T-cell (primary cell): ENCODE measurements around the gene JAZF1. TPM values are rescaled to one million over a fixed set of nuclear protein-coding genes. Genes with fewer than 3 reads are reported as not detected.

Experiments
- ATAC-seq, 4 experiments: fragments of 200-7000 bp in 3 of 4; fragments of 150-1000 bp in 1 of 4; cut with Tn5 transposase; replicated peaks in 1 of 4; 1 replicate in 3 of 4; 2 replicates in 1 of 4; pipeline ENCODE4 v1.10.0; 2021; ENCODE audit warnings: moderate library complexity in 3 of 4, mild to moderate bottlenecking in 2 of 4, moderate number of reproducible peaks in 1 of 4
- CTCF ChIA-PET, 2 donors: fragments of 300-600 bp; sonication (Branson Sonifier 250); formaldehyde crosslinking; loops; one replicate each; lab custom pipeline; 2022; ENCODE audit warnings: antibody characterized with exemption in 2 of 2; lab: Charles Lee
- POLR2A ChIA-PET, 2 donors: fragments of 300-600 bp; sonication (Branson Sonifier 250); formaldehyde crosslinking; loops; one replicate each; lab custom pipeline; 2022; ENCODE audit warnings: antibody characterized with exemption in 2 of 2; lab: Charles Lee
- DNase-seq, 35 experiments: peaks; one replicate each; pipeline versions ENCODE4 v3.0.0 to v3.0.0-alpha.2; 2013 to 2023
- H3K27ac ChIP-seq: one replicate; pipeline ENCODE4 v1.5.1; 2013; ENCODE audit warnings: low read length
- H3K27me3 ChIP-seq, 2 experiments: replicated peaks in 1 of 2; 1 replicate in 1 of 2; 2 replicates in 1 of 2; pipeline versions ENCODE4 v1.6.1 to v1.7.0; 2013; ENCODE audit warnings: low read length in 1 of 2, mixed read lengths in 1 of 2; ENCODE audit not compliant: control insufficient read depth in 2 of 2, insufficient read depth in 2 of 2; ENCODE audit errors: extremely low read depth in 1 of 2
- H3K36me3 ChIP-seq, 2 donors: 1 replicate in 1 of 2; 2 replicates in 1 of 2; pipeline versions ENCODE4 v1.6.1 to v1.7.0; 2013; ENCODE audit warnings: low read length in 1 of 2; ENCODE audit not compliant: control insufficient read depth in 2 of 2, insufficient read depth in 1 of 2; ENCODE audit errors: extremely low read depth in 1 of 2
- H3K4me1 ChIP-seq, 2 experiments: 1 replicate in 1 of 2; 2 replicates in 1 of 2; pipeline versions ENCODE4 v1.6.1 to v1.7.0; 2013; ENCODE audit warnings: low read length in 2 of 2, mixed read lengths in 1 of 2; ENCODE audit not compliant: insufficient read depth in 2 of 2, control insufficient read depth in 1 of 2; ENCODE audit errors: extremely low read depth in 1 of 2
- H3K4me3 ChIP-seq, 2 donors: 1 replicate in 1 of 2; 2 replicates in 1 of 2; pipeline versions ENCODE4 v1.5.1 to v1.7.0; 2013; ENCODE audit warnings: mild to moderate bottlenecking in 2 of 2, low read length in 1 of 2, moderate library complexity in 1 of 2; ENCODE audit not compliant: control insufficient read depth in 1 of 2; ENCODE audit errors: extremely low read depth in 1 of 2
- H3K9me3 ChIP-seq: 2 replicates; pipeline ENCODE4 v1.7.0; 2013
- H3K27ac Mint-ChIP-seq, 2 donors: one replicate each; pipeline ENCODE4 v1.8.0; 2020 to 2021; ENCODE audit warnings: mild to moderate bottlenecking in 2 of 2, mixed read lengths in 2 of 2
- H3K27me3 Mint-ChIP-seq, 2 donors: one replicate each; pipeline ENCODE4 v1.8.0; 2021 to 2022; ENCODE audit warnings: mixed read lengths in 2 of 2
- H3K36me3 Mint-ChIP-seq: one replicate; pipeline ENCODE4 v1.8.0; 2021; ENCODE audit warnings: mixed read lengths
- H3K4me1 Mint-ChIP-seq, 3 donors: one replicate each; pipeline ENCODE4 v1.8.0; 2020 to 2022; ENCODE audit warnings: mixed read lengths in 3 of 3, mild to moderate bottlenecking in 1 of 3
- H3K4me3 Mint-ChIP-seq, 3 donors: one replicate each; pipeline ENCODE4 v1.8.0; 2020 to 2022; ENCODE audit warnings: mild to moderate bottlenecking in 3 of 3, mixed read lengths in 3 of 3, moderate library complexity in 3 of 3
- H3K9me3 Mint-ChIP-seq, 3 donors: one replicate each; pipeline ENCODE4 v1.8.0; 2020 to 2022; ENCODE audit warnings: mixed read lengths in 3 of 3
- WGBS: methylation state at CpG from one replicate; pipeline ENCODE4 v1.1.5; 2013; ENCODE audit warnings: missing lambda C conversion rate; ENCODE audit not compliant: insufficient coverage; 5-methylcytosine and 5-hydroxymethylcytosine counted together
- total RNA-seq, 35 experiments: library from RNA in 6 of 35; stranded (reverse) in 6 of 35; fragments of 120-200 nt in 1 of 35; gene quantifications; one replicate each; pipeline versions ENCODE4 v1.2.1 to v1.2.4 and lab custom pipeline; 2013 to 2026

Gene JAZF1
- total RNA-seq, 5 donors from 2014 or later (not counting 1 experiment from before 2014, with no cell fraction given): 9.6 to 22.1 (median 15.9) TPM

DNA sequence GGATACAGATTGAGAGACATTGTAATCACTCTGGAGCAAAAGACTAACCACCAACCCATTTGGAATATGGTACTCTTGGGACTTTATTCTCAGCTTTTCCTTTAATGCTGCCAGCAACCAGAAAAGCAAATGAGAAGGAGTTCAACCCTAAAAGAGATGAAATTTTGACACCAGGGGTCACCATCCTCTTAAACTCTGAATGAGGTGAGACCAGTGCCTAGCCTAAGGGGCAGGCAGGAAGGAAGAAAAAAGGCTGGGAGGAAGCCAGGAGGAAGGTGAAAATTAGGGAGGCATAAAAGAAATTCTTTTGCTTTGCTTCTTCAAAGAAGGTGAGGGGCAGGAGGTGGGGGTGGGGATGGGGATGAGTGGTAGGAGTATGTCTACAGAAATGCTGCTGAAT is 135.8 kb downstream of the JAZF1 start:
- Histone ChIP-seq H3K27me3 (no peaks in the 10 kb centered on the region), H3K27ac (no peak overlapping the region), H3K9me3 (no peaks in the 10 kb centered on the region), H3K4me1 (no peaks in the 10 kb centered on the region), H3K36me3 (no peaks in the 10 kb centered on the region), H3K4me3 (no peak overlapping the region)
- no peaks in the 10 kb centered on the region for H3K27me3 Mint-ChIP-seq
- no peaks in the 10 kb centered on the region for H3K9me3 Mint-ChIP-seq
- H3K4me3 Mint-ChIP-seq: no peak overlapping the region
- DNase-seq: no peak
- ChIA-PET POLR2A (no interaction called here), CTCF (no interaction called here)
- no peak overlapping the region for H3K27ac Mint-ChIP-seq
- no peaks in the 10 kb centered on the region for H3K4me1 Mint-ChIP-seq
- ATAC-seq: no peak
- H3K36me3 Mint-ChIP-seq: peaks cover 18% of the 10 kb centered on the region

DNA sequence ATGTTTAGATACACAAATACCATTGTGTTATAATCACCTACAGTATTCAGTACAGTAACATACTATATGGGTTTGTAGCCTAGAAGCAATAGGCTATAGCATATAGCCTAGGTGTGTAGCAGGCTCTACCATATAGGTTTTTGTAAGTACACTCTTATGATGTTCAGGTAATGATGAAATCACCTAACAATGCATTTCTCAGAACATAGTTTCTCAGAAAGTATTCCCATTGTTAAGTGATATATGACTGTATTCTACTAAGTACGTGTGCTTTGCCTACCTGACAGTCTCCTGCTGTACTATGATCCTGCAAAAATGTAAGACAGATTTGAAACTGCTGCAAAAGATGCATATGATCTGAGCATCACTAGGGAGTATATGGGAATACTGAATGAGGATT is 137.9 kb downstream of the JAZF1 start:
- DNase-seq (no peak), ATAC-seq (no peak)
- Mint-ChIP-seq H3K27me3 (no peaks in the 10 kb centered on the region), H3K4me3 (no peak overlapping the region), H3K27ac (no peak overlapping the region), H3K9me3 (no peaks in the 10 kb centered on the region), H3K4me1 (peaks cover 0 to 4% (median 4%) of the 10 kb centered on the region in 3 donors), H3K36me3 (peaks cover 14% of the 10 kb centered on the region)
- H3K4me1 ChIP-seq: no peaks in the 10 kb centered on the region
- H3K9me3 ChIP-seq: no peaks in the 10 kb centered on the region
- H3K36me3 ChIP-seq: no peaks in the 10 kb centered on the region
- 100% methylated on average over 1 of the region's 1 CpG for WGBS
- no peak overlapping the region for H3K27ac ChIP-seq
- ChIA-PET CTCF (no interaction called here), POLR2A (no interaction called here)
- H3K27me3 ChIP-seq: no peaks in the 10 kb centered on the region
- no peak overlapping the region for H3K4me3 ChIP-seq

DNA sequence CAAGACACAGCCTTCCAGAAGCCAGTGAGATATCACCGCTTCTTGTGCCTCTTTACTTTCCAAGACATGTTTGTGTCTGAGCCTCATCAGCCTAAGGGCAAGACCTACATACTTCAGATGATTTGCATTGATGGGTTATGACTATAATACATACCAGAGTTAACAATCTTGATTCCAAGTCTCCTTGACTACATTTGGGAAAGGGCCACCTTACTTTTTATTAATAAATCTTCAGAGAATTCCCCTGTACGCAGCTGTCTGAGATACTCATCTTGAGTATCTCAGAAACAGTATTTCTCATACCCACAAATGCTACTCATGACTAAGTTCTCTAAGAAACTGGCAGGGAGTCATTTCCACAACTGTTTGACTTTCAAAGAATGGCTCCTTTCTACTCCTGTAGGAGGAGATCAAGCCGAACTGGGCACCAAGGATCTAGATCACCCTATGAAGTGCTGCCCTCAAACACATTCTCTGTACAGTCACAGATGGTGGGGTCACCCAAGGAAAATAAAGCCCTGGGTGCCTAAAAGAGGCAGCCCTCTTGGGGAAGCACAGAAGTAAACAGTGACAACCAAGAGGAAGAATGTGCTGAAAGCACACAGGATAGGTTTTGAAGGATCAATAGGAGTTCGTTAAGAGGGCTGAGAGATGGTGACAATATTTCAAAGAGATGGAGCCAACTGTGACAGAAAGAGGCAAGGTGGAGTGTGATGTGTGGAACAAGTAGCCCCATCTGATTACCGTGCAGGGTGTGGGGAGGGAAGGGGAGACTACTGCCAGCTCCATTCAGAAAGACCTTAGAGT is 138.9 kb downstream of the JAZF1 start:
- Histone ChIP-seq H3K4me1 (no peaks in the 10 kb centered on the region), H3K27me3 (no peaks in the 10 kb centered on the region), H3K36me3 (no peaks in the 10 kb centered on the region), H3K4me3 (no peak overlapping the region), H3K27ac (no peak overlapping the region), H3K9me3 (no peaks in the 10 kb centered on the region)
- H3K27ac Mint-ChIP-seq: no peak overlapping the region
- H3K27me3 Mint-ChIP-seq: no peaks in the 10 kb centered on the region
- H3K4me1 Mint-ChIP-seq: peaks cover 0 to 15% (median 12%) of the 10 kb centered on the region in 3 donors
- POLR2A ChIA-PET: no interaction called here
- CTCF ChIA-PET: no interaction called here
- ATAC-seq: no peak
- no peak for DNase-seq
- 61% methylated on average over 3 of the region's 5 CpGs for WGBS
- H3K9me3 Mint-ChIP-seq: no peaks in the 10 kb centered on the region
- H3K4me3 Mint-ChIP-seq: no peak overlapping the region
- H3K36me3 Mint-ChIP-seq: peaks cover 14% of the 10 kb centered on the region

DNA sequence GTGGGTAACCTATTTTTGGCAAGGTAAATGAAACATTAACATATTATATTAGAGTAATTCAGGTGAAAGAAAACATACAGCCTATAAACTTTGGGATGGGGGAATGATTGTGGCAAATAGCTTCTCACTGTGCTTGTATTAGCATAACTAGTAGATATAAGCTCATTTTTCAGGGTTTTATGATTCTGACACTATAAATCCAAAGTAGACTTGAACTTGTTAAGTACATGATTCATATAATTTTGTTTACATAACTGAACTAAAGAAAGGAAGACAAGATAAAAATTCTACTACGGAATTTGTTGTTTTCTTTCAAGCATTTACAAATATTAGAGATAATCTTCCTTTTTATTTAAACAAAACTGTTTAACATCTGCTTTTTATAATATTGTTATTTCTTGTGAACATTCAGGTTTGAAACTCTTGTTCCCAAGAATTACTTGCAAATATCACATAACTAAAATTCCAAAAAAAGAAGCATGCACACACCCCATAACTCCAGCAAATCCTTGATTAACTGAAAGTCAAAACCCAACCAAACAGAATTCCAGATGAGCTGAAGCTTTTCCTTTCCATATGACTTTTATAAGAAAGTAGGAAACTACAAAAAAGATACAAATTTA is 142.3 kb downstream of the JAZF1 start:
- peaks cover 5% of the 10 kb centered on the region for H3K36me3 Mint-ChIP-seq
- no CpG with 5 or more reads among the region's 1 CpG for WGBS

DNA sequence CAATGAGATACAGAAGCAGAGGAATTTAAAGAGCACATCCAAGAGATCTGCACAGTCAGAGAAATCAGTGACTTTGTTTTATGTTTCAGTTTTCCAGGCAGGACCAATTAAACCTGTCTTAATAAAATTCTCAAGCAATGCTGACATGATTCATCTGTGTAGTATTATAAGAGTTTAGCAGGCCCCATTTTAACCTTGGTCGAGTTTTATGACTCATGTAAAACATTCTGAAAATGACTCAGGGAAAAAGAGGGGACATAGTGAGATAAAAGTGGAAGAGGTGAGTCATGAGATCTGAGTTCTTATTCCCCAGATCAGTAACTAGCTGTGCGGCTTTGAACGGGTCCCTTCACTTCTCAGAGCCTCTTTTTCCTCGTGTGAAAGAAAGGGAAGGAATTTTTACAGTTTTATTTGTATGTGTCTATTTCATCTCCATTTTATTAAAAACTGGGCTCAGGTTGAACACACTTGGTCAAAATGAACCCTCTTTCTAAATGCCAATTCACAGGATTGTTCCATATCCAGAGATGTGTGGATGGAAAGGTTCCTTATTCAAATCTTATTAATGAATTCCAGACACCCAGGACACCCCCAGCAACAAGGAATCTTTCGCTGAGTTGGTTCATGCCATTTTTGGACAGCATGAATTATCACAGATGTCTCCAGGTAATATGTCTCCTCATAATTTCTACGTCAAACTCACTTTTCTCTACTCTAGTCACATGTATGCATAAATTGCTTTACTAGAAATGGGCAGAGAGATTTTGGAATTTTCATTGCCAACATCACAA is 143.2 kb downstream of the JAZF1 start:
- Histone ChIP-seq H3K27me3 (no peaks in the 10 kb centered on the region), H3K9me3 (no peaks in the 10 kb centered on the region), H3K4me1 (peaks cover 0 to 5% of the 10 kb centered on the region in 2 experiments), H3K4me3 (no peak overlapping the region), H3K36me3 (no peaks in the 10 kb centered on the region), H3K27ac (no peak overlapping the region)
- DNase-seq: no peak
- WGBS: 0% methylated on average over 1 of the region's 6 CpGs
- ChIA-PET POLR2A (no interaction called here), CTCF (no interaction called here)
- no peaks in the 10 kb centered on the region for H3K27me3 Mint-ChIP-seq
- no peaks in the 10 kb centered on the region for H3K9me3 Mint-ChIP-seq
- H3K4me3 Mint-ChIP-seq: no peak overlapping the region
- ATAC-seq: peak in 3 of 4 experiments; percentile 47 to 71 (median 56)
- peaks cover 0 to 26% (median 12%) of the 10 kb centered on the region in 3 donors for H3K4me1 Mint-ChIP-seq
- no peak overlapping the region for H3K27ac Mint-ChIP-seq
- H3K36me3 Mint-ChIP-seq: peaks cover 4% of the 10 kb centered on the region

More for the DNA sequence above, 142.3 kb downstream of the JAZF1 start:
- POLR2A ChIA-PET: no interaction called here
- H3K27me3 Mint-ChIP-seq: no peaks in the 10 kb centered on the region
- H3K4me3 ChIP-seq: no peak overlapping the region
- H3K4me3 Mint-ChIP-seq: no peak overlapping the region
- H3K9me3 Mint-ChIP-seq: no peaks in the 10 kb centered on the region
- H3K36me3 ChIP-seq: no peaks in the 10 kb centered on the region
- H3K4me1 Mint-ChIP-seq: peaks cover 0 to 22% (median 12%) of the 10 kb centered on the region in 3 donors
- H3K27me3 ChIP-seq: no peaks in the 10 kb centered on the region
- no peaks in the 10 kb centered on the region for H3K9me3 ChIP-seq
- no peak overlapping the region for H3K27ac Mint-ChIP-seq
- CTCF ChIA-PET: interaction anchor here in 1 of 2 donors (0.7 kb wide), 1 partner anchor 42 kb away, joined by 4 read pairs; no protein-coding TSS in a partner anchor
- no peak for ATAC-seq
- H3K27ac ChIP-seq: no peak overlapping the region
- DNase-seq: no peak
- peaks cover 0 to 5% of the 10 kb centered on the region in 2 experiments for H3K4me1 ChIP-seq

DNA sequence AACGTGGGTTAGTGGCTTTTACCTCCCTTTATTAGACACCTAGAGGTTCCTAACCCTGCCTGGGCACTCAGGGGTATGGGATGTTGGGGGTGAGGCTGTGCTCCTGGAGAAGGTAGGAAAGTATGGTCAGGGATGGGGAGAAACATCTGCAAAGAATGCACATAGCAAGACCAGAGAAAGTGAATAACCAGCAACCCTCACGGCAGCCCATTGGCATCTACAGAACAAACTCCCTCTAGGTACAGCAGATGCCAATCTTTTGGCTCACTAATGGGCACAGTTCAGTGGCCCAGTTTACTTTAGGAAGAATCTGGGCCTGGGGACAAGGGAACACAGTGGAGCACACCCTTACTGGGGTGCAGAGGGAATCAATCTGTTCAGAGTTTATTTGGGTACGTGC is 143.9 kb downstream of the JAZF1 start:
- Mint-ChIP-seq H3K27me3 (no peaks in the 10 kb centered on the region), H3K4me3 (no peak overlapping the region), H3K4me1 (peaks cover 0 to 26% (median 12%) of the 10 kb centered on the region in 3 donors), H3K9me3 (no peaks in the 10 kb centered on the region), H3K36me3 (no peaks in the 10 kb centered on the region), H3K27ac (no peak overlapping the region)
- ATAC-seq: no peak
- no peak for DNase-seq
- Histone ChIP-seq H3K36me3 (no peaks in the 10 kb centered on the region), H3K27ac (no peak overlapping the region), H3K9me3 (no peaks in the 10 kb centered on the region), H3K4me3 (no peak overlapping the region), H3K27me3 (no peaks in the 10 kb centered on the region), H3K4me1 (peaks cover 0 to 5% of the 10 kb centered on the region in 2 experiments)
- ChIA-PET POLR2A (no interaction called here), CTCF (no interaction called here)
- WGBS: no CpG with 5 or more reads among the region's 3 CpGs
